Nephron progenitor cell (in vitro differentiated cells): ENCODE data around the gene PRAC2.

ENCODE experiments used
- DNase-seq: peaks from one replicate; pipeline ENCODE4 v3.0.0; 2021
- H3K27ac Mint-ChIP-seq: 2 replicates; pipeline ENCODE4 v1.8.0; 2021; ENCODE audit warnings: mild to moderate bottlenecking, moderate library complexity, mixed read lengths
- H3K27me3 Mint-ChIP-seq: 2 replicates; pipeline ENCODE4 v1.8.0; 2021; ENCODE audit warnings: mild to moderate bottlenecking, low read depth, mixed read lengths; ENCODE audit not compliant: poor library complexity
- H3K36me3 Mint-ChIP-seq: 2 replicates; pipeline ENCODE4 v1.8.0; 2021; ENCODE audit warnings: low read depth, mixed read lengths
- H3K4me1 Mint-ChIP-seq: 2 replicates; pipeline ENCODE4 v1.8.0; 2021; ENCODE audit warnings: mixed read lengths
- H3K4me3 Mint-ChIP-seq: 2 replicates; pipeline ENCODE4 v1.8.0; 2021; ENCODE audit warnings: mild to moderate bottlenecking, moderate library complexity, mixed read lengths
- H3K9me3 Mint-ChIP-seq: 2 replicates; pipeline ENCODE4 v1.8.0; 2021; ENCODE audit warnings: mild to moderate bottlenecking, moderate library complexity, mixed read lengths
- CTCF ChIP-seq: fragments of 200-600 bp; sonication (generic); IDR thresholded peaks from 2 replicates; pipeline ENCODE4 v1.5.0; 2021; ENCODE audit warnings: antibody characterized with exemption

The PRAC2 gene

GRCh38 chr17:48723423-48724250 is 652 bp downstream of the PRAC2 start:
- H3K4me3 Mint-ChIP-seq: peak overlapping the region; percentile 71
- no peak overlapping the region for H3K27ac Mint-ChIP-seq
- TF ChIP-seq CTCF: no peak
- H3K27me3 Mint-ChIP-seq: peaks cover 100% of the 10 kb centered on the region
- DNase-seq: peak; percentile 62
- H3K36me3 Mint-ChIP-seq: no peaks in the 10 kb centered on the region
- no peaks in the 10 kb centered on the region for H3K9me3 Mint-ChIP-seq
- H3K4me1 Mint-ChIP-seq: peaks cover 48% of the 10 kb centered on the region

- Mint-ChIP-seq H3K9me3 (no peaks in the 10 kb centered on the region), H3K36me3 (no peaks in the 10 kb centered on the region), H3K4me3 (peak overlapping the region; percentile 71), H3K27me3 (peaks cover 100% of the 10 kb centered on the region), H3K4me1 (peaks cover 48% of the 10 kb centered on the region), H3K27ac (no peak overlapping the region)
- DNase-seq: peak; percentile 92
- TF ChIP-seq CTCF: peak; percentile 66
Measured at GRCh38 chr17:48724251-48725003, 1.4 kb downstream of the PRAC2 start.

GRCh38 chr17:48725004-48725287 is 2.0 kb downstream of the PRAC2 start:
- no peak for TF ChIP-seq CTCF
- H3K4me3 Mint-ChIP-seq: no peak overlapping the region
- no peak for DNase-seq
- H3K27me3 Mint-ChIP-seq: peaks cover 100% of the 10 kb centered on the region
- no peaks in the 10 kb centered on the region for H3K36me3 Mint-ChIP-seq
- no peaks in the 10 kb centered on the region for H3K9me3 Mint-ChIP-seq
- H3K4me1 Mint-ChIP-seq: peaks cover 51% of the 10 kb centered on the region
- no peak overlapping the region for H3K27ac Mint-ChIP-seq

- Mint-ChIP-seq H3K27me3 (peaks cover 100% of the 10 kb centered on the region), H3K4me3 (no peak overlapping the region), H3K36me3 (no peaks in the 10 kb centered on the region), H3K9me3 (no peaks in the 10 kb centered on the region), H3K4me1 (peaks cover 51% of the 10 kb centered on the region), H3K27ac (no peak overlapping the region)
- TF ChIP-seq CTCF: no peak
- peak; percentile 42 for DNase-seq
Measured at GRCh38 chr17:48725288-48726064, 2.5 kb downstream of the PRAC2 start.

- H3K27me3 Mint-ChIP-seq: peaks cover 100% of the 10 kb centered on the region
- TF ChIP-seq CTCF: no peak
- no peak for DNase-seq
- peaks cover 49% of the 10 kb centered on the region for H3K4me1 Mint-ChIP-seq
- no peaks in the 10 kb centered on the region for H3K9me3 Mint-ChIP-seq
- no peak overlapping the region for H3K27ac Mint-ChIP-seq
- H3K36me3 Mint-ChIP-seq: no peaks in the 10 kb centered on the region
- no peak overlapping the region for H3K4me3 Mint-ChIP-seq
Measured at GRCh38 chr17:48726114-48726915, 3.3 kb downstream of the PRAC2 start.
